Measurements from ENCODE around the gene SP140. TPM values are rescaled to one million over a fixed set of nuclear protein-coding genes. Genes with fewer than 3 reads are reported as not detected.

Gene SP140
- total RNA-seq, 2 donors from 2014 or later: not detected

- Histone ChIP-seq H3K9ac (ENCODE audit: extremely low read depth, low read length, poor library complexity, severe bottlenecking) (no peak overlapping the region), H3K4me3 (ENCODE audit: low read length) (no peak overlapping the region), H3K27me3 (ENCODE audit: control insufficient read depth, insufficient read depth, low read length, poor library complexity, severe bottlenecking) (no peaks in the 10 kb centered on the region), H3K36me3 (ENCODE audit: control insufficient read depth, insufficient read depth, low read length) (no peaks in the 10 kb centered on the region), H3K27ac (ENCODE audit: low read depth, low read length) (no peak overlapping the region), H3K4me1 (ENCODE audit: control insufficient read depth, insufficient read depth, low read length) (no peaks in the 10 kb centered on the region), H3K9me3 (ENCODE audit: control insufficient read depth, low read length) (no peaks in the 10 kb centered on the region)
- DNase-seq: no peak
- H3K4me3 Mint-ChIP-seq: no peak overlapping the region
- peaks cover 6% of the 10 kb centered on the region for H3K4me1 Mint-ChIP-seq
- no peaks in the 10 kb centered on the region for H3K9me3 Mint-ChIP-seq
- no peaks in the 10 kb centered on the region for H3K36me3 Mint-ChIP-seq (ENCODE audit: low read depth)
- TF ChIP-seq CTCF (conservative IDR thresholded peaks at IDR 0.05): no peak
- no peak overlapping the region for H3K27ac Mint-ChIP-seq
- H3K27me3 Mint-ChIP-seq (ENCODE audit: insufficient read depth): no peaks in the 10 kb centered on the region
Observed at GRCh38 chr2:230224458-230224857, 1.1 kb upstream of the SP140 start.

GRCh38 chr2:230226051-230226551 lies 565 bp downstream of the SP140 start:
- no peak overlapping the region for H3K9ac ChIP-seq (ENCODE audit: extremely low read depth, low read length, poor library complexity, severe bottlenecking)

GRCh38 chr2:230227216-230227615 lies 1.7 kb downstream of the SP140 start:
- Histone ChIP-seq H3K9me3 (ENCODE audit: control insufficient read depth, low read length) (peaks cover 17% of the 10 kb centered on the region), H3K4me3 (ENCODE audit: low read length) (no peak overlapping the region), H3K36me3 (ENCODE audit: control insufficient read depth, insufficient read depth, low read length) (no peaks in the 10 kb centered on the region), H3K27me3 (ENCODE audit: control insufficient read depth, insufficient read depth, low read length, poor library complexity, severe bottlenecking) (no peaks in the 10 kb centered on the region), H3K9ac (ENCODE audit: extremely low read depth, low read length, poor library complexity, severe bottlenecking) (no peak overlapping the region), H3K4me1 (ENCODE audit: control insufficient read depth, insufficient read depth, low read length) (no peaks in the 10 kb centered on the region), H3K27ac (ENCODE audit: low read depth, low read length) (no peak overlapping the region)
- no peak for TF ChIP-seq CTCF (conservative IDR thresholded peaks at IDR 0.05)
- H3K4me3 Mint-ChIP-seq: no peak overlapping the region
- peaks cover under 1% of the 10 kb centered on the region for H3K4me1 Mint-ChIP-seq
- H3K27me3 Mint-ChIP-seq (ENCODE audit: insufficient read depth): no peaks in the 10 kb centered on the region
- H3K27ac Mint-ChIP-seq: no peak overlapping the region
- WGBS, 2 experiments (ENCODE audit: insufficient coverage in 1 of 2, insufficient read length in 1 of 2): 94 to 100% methylated on average over 1 to 3 of the region's 3 CpGs
- H3K9me3 Mint-ChIP-seq: peaks cover 22% of the 10 kb centered on the region
- DNase-seq: no peak
- H3K36me3 Mint-ChIP-seq (ENCODE audit: low read depth): peaks cover 6% of the 10 kb centered on the region

More at GRCh38 chr2:230226051-230226551, 565 bp downstream of the SP140 start:
- TF ChIP-seq CTCF (conservative IDR thresholded peaks at IDR 0.05): no peak
- Histone ChIP-seq H3K36me3 (ENCODE audit: control insufficient read depth, insufficient read depth, low read length) (no peaks in the 10 kb centered on the region), H3K9me3 (ENCODE audit: control insufficient read depth, low read length) (peaks cover 16% of the 10 kb centered on the region), H3K27me3 (ENCODE audit: control insufficient read depth, insufficient read depth, low read length, poor library complexity, severe bottlenecking) (no peaks in the 10 kb centered on the region), H3K27ac (ENCODE audit: low read depth, low read length) (no peak overlapping the region), H3K4me1 (ENCODE audit: control insufficient read depth, insufficient read depth, low read length) (no peaks in the 10 kb centered on the region), H3K4me3 (ENCODE audit: low read length) (no peak overlapping the region)
- Mint-ChIP-seq H3K36me3 (ENCODE audit: low read depth) (peaks cover 6% of the 10 kb centered on the region), H3K4me3 (no peak overlapping the region), H3K4me1 (no peaks in the 10 kb centered on the region), H3K9me3 (peaks cover 15% of the 10 kb centered on the region), H3K27me3 (ENCODE audit: insufficient read depth) (no peaks in the 10 kb centered on the region), H3K27ac (no peak overlapping the region)
- DNase-seq: no peak
- WGBS, 2 experiments (ENCODE audit: insufficient coverage in 1 of 2, insufficient read length in 1 of 2): 89 to 100% methylated on average over 2 to 4 of the region's 4 CpGs
